Bladder microvascular endothelial cell (primary cell): Measurements from ENCODE around the gene WDR5. TPM values are rescaled to one million over a fixed set of nuclear protein-coding genes. Genes with fewer than 3 reads are reported as not detected.

Experiments used
- total RNA-seq: library from RNA; depleted of rRNA; stranded (reverse); fragments of >200 nt; gene quantifications from 2 replicates; pipeline ENCODE4 v1.2.3, GENCODE V29; 2014

Gene WDR5
- 14.1 and 23.2 TPM in 2 replicates for total RNA-seq

GRCh38 chr9:134135343-134136117 lies at the start of gene WDR5:
Gene WDR5, plus strand, starts transcription at chr9:134136082. Its CDS starts 3,796 bp downstream, at chr9:134139878.

Other genes starting within 250 kb of the WDR5 start
- gene VAV2, start 143.8 kb upstream of the WDR5 start, total RNA-seq = 13.6 and 24.2 TPM in 2 replicates
- gene BRD3OS, start 110.6 kb upstream of the WDR5 start, total RNA-seq = 4.5 and 7.8 TPM in 2 replicates
- gene BRD3, start 68.1 kb upstream of the WDR5 start, total RNA-seq = 5.5 and 19.4 TPM in 2 replicates
- gene RNU6ATAC, start 28.5 kb downstream of the WDR5 start, total RNA-seq = not detected in 2 replicates
- 11.3 and 17.1 TPM in 2 replicates for gene RXRA, start 190.4 kb downstream of the WDR5 start, total RNA-seq